ENCODE measurements around the gene CDC42EP3.

Gene CDC42EP3

GRCh38 chr2:37711308-37711731 lies 39.9 kb upstream of the CDC42EP3 start:
- H3K27ac ChIP-seq, result no peak overlapping the region
- no peak for TF ChIP-seq CTCF (conservative IDR thresholded peaks at IDR 0.05)
- no peak for TF ChIP-seq ZFX (IDR thresholded peaks at IDR 0.05)

- no peak overlapping the region for H3K27ac ChIP-seq
- TF ChIP-seq CTCF (conservative IDR thresholded peaks at IDR 0.05) (no peak), ZFX (IDR thresholded peaks at IDR 0.05) (no peak)
Measured at GRCh38 chr2:37709111-37709510, 37.7 kb upstream of the CDC42EP3 start.

GRCh38 chr2:37708146-37708545 lies 36.7 kb upstream of the CDC42EP3 start:
- TF ChIP-seq ZFX (IDR thresholded peaks at IDR 0.05) (no peak), CTCF (conservative IDR thresholded peaks at IDR 0.05) (no peak)
- no peak overlapping the region for H3K27ac ChIP-seq

- TF ChIP-seq CTCF (conservative IDR thresholded peaks at IDR 0.05) (no peak), ZFX (IDR thresholded peaks at IDR 0.05) (no peak)
- no peak overlapping the region for H3K27ac ChIP-seq
Measured at GRCh38 chr2:37707393-37707792, 36.0 kb upstream of the CDC42EP3 start.

- TF ChIP-seq ZFX (IDR thresholded peaks at IDR 0.05) (no peak), CTCF (conservative IDR thresholded peaks at IDR 0.05) (no peak)
- H3K27ac ChIP-seq, result no peak overlapping the region
Measured at GRCh38 chr2:37706334-37707183, 35.1 kb upstream of the CDC42EP3 start.

GRCh38 chr2:37705191-37705590 lies 33.7 kb upstream of the CDC42EP3 start:
- H3K27ac ChIP-seq, result no peak overlapping the region
- TF ChIP-seq ZFX (IDR thresholded peaks at IDR 0.05), result no peak
- no peak for TF ChIP-seq CTCF (conservative IDR thresholded peaks at IDR 0.05)

- TF ChIP-seq ZFX (IDR thresholded peaks at IDR 0.05), result no peak
- TF ChIP-seq CTCF (conservative IDR thresholded peaks at IDR 0.05), result no peak
- H3K27ac ChIP-seq, result no peak overlapping the region
Measured at GRCh38 chr2:37698931-37699481, 27.6 kb upstream of the CDC42EP3 start.

Data from C4-2B (cell line).